A172 (cell line): Measurements from ENCODE around the gene RUSC1. TPM values are rescaled to one million over a fixed set of nuclear protein-coding genes. Genes with fewer than 3 reads are reported as not detected.
"Not testable (repeated sequence)": the region's sequence is repeated elsewhere in the genome, so short reads cannot be mapped to it uniquely, and the experiment has no call there.

ENCODE experiments used
- DNase-seq: peaks from one replicate; pipeline ENCODE4 v3.0.0-alpha.2; 2015; ENCODE audit warnings: low spot score
- total RNA-seq: library from RNA; depleted of rRNA; stranded (reverse); fragments of >200 nt; shearing (Covaris generic); gene quantifications from 2 replicates; pipeline ENCODE4 v1.2.3, GENCODE V29; 2014

Gene RUSC1
- total RNA-seq, 1 experiment from 2014 or later: 48.2 TPM

GRCh38 chr1:155322953-155323728 is 2.4 kb downstream of the RUSC1 start:
- peak; percentile 98 for DNase-seq

- DNase-seq: peak; percentile 90
Measured at GRCh38 chr1:155323729-155324036, 3.0 kb downstream of the RUSC1 start.

- DNase-seq: peak; percentile 97
Measured at GRCh38 chr1:155324037-155324716, 3.5 kb downstream of the RUSC1 start.

- DNase-seq: peak; percentile 82
Measured at GRCh38 chr1:155324717-155325602, 4.3 kb downstream of the RUSC1 start.

- peak; percentile 16 for DNase-seq
Measured at GRCh38 chr1:155325603-155325893, 4.9 kb downstream of the RUSC1 start.

- DNase-seq: no peak
Measured at GRCh38 chr1:155326020-155326526, 5.4 kb downstream of the RUSC1 start.

- no peak for DNase-seq
Measured at GRCh38 chr1:155326631-155327037, 5.9 kb downstream of the RUSC1 start.

- no peak for DNase-seq
Measured at GRCh38 chr1:155327981-155328380, 7.3 kb downstream of the RUSC1 start.

GRCh38 chr1:155328856-155329255 is 8.2 kb downstream of the RUSC1 start:
- not testable (repeated sequence) for DNase-seq

GRCh38 chr1:155329980-155330598 is 9.4 kb downstream of the RUSC1 start:
- DNase-seq: no peak

- no peak for DNase-seq
Measured at GRCh38 chr1:155334962-155335361, 14.3 kb downstream of the RUSC1 start.

- no peak for DNase-seq
Measured at GRCh38 chr1:155339515-155340097, 18.9 kb downstream of the RUSC1 start.

- no peak for DNase-seq
Measured at GRCh38 chr1:155342842-155343241, 22.1 kb downstream of the RUSC1 start.

GRCh38 chr1:155352631-155353030 is 31.9 kb downstream of the RUSC1 start:
- no peak for DNase-seq

- DNase-seq: no peak
Measured at GRCh38 chr1:155360051-155360450, 39.4 kb downstream of the RUSC1 start.

GRCh38 chr1:155379180-155379579 is 58.5 kb downstream of the RUSC1 start:
- no peak for DNase-seq

- DNase-seq: peak; percentile 16
Measured at GRCh38 chr1:155379631-155380090, 59.0 kb downstream of the RUSC1 start.
